GM12878 (cell line): ENCODE data around the gene F2. TPM values are rescaled to one million over a fixed set of nuclear protein-coding genes. Genes with fewer than 3 reads are reported as not detected.

ENCODE experiments used
- ATAC-seq: fragments of 200-7000 bp; cut with Tn5 transposase; 3 replicates; pipeline ENCODE4 v1.9.1; 2020; ENCODE audit warnings: mild to moderate bottlenecking, moderate library complexity
- BruUV-seq: library from RNA; stranded (reverse); fragments of 400-500 nt; replicated peaks from 2 replicates; lab custom pipeline; 2021; lab: Mats Ljungman, UMichigan
- CTCF ChIA-PET: fragments of 300-600 bp; sonication (Branson Sonifier 250); formaldehyde crosslinking; extraction: SDS; loops from one replicate; lab custom pipeline; 2021; ENCODE audit warnings: inconsistent platforms; lab: Yijun Ruan, JAX
- POLR2A ChIA-PET: fragments of 350-600 bp; formaldehyde crosslinking; extraction: SDS; loops from one replicate; lab custom pipeline; 2021; ENCODE audit warnings: inconsistent platforms; lab: Charles Lee
- RAD21 ChIA-PET: fragments of 300-600 bp; sonication (Branson Sonifier 250); formaldehyde crosslinking; loops from one replicate; lab custom pipeline; 2023; ENCODE audit warnings: antibody characterized with exemption; ENCODE audit not compliant: unreplicated experiment; lab: Charles Lee
- SMC1A ChIA-PET: fragments of 300-600 bp; sonication (Branson Sonifier 250); formaldehyde crosslinking; loops from one replicate; lab custom pipeline; 2023; ENCODE audit not compliant: unreplicated experiment, uncharacterized antibody; lab: Charles Lee
- DNase-seq: peaks from one replicate; pipeline ENCODE4 v3.0.0-alpha.2; 2011; ENCODE audit warnings: low read depth, low spot score
- FAIRE-seq: peaks from 3 replicates; lab custom pipeline; 2011; peaks lifted over from hg19 to GRCh38; lab: Jason Lieb, UNC
- H2AFZ ChIP-seq: 2 replicates; pipeline ENCODE4 v1.6.0; 2011; ENCODE audit warnings: low read depth, low read length, control low read depth; ENCODE audit not compliant: control insufficient read depth
- H3K27ac ChIP-seq: 2 replicates; pipeline ENCODE4 v1.5.1; 2011; ENCODE audit warnings: control low read depth; ENCODE audit not compliant: control insufficient read depth, insufficient read depth
- H3K27me3 ChIP-seq, 2 experiments: replicated peaks in 1 of 2; 2 replicates each; pipeline versions ENCODE4 v1.6.0 to v1.6.1; 2011; ENCODE audit warnings: low read length in 1 of 2; ENCODE audit not compliant: control insufficient read depth in 2 of 2, insufficient read depth in 2 of 2
- H3K36me3 ChIP-seq, 2 experiments: 2 replicates each; pipeline ENCODE4 v1.5.1; 2011; ENCODE audit warnings: low read length in 1 of 2; ENCODE audit not compliant: control insufficient read depth in 2 of 2, insufficient read depth in 2 of 2
- H3K4me1 ChIP-seq: 2 replicates; pipeline ENCODE4 v1.6.1; 2011; ENCODE audit warnings: mild to moderate bottlenecking, low read length, moderate library complexity, mixed read lengths; ENCODE audit not compliant: control insufficient read depth, insufficient read depth
- H3K4me2 ChIP-seq: 2 replicates; pipeline ENCODE4 v1.6.0; 2011; ENCODE audit warnings: control low read depth; ENCODE audit not compliant: control insufficient read depth, insufficient read depth
- H3K4me3 ChIP-seq: fragments of 200-600 bp; sonication (generic); 2 replicates; pipeline ENCODE4 v1.5.1; 2016
- H3K79me2 ChIP-seq: 2 replicates; pipeline ENCODE4 v1.6.0; 2011; ENCODE audit warnings: low read length; ENCODE audit not compliant: control insufficient read depth, insufficient read depth
- H3K9ac ChIP-seq: 2 replicates; pipeline ENCODE4 v1.8.0; 2011; ENCODE audit warnings: low read length, control low read depth, mixed read lengths; ENCODE audit not compliant: control insufficient read depth, insufficient read depth
- H3K9me3 ChIP-seq: replicated peaks from 3 replicates; pipeline ENCODE4 v1.5.1; 2011; ENCODE audit warnings: mild to moderate bottlenecking, low read length; ENCODE audit not compliant: control insufficient read depth, insufficient read depth
- H4K20me1 ChIP-seq: 2 replicates; pipeline ENCODE4 v1.6.0; 2011; ENCODE audit not compliant: control insufficient read depth, insufficient read depth
- ATF2 ChIP-seq: IDR thresholded peaks from 2 replicates; pipeline ENCODE4 v1.6.1; 2012; ENCODE audit warnings: low read length, inconsistent platforms
- CEBPZ ChIP-seq: fragments of 150-350 bp; IDR thresholded peaks from 2 replicates; pipeline ENCODE4 v1.6.1; 2016; ENCODE audit warnings: low read depth, low read length
- HDAC2 ChIP-seq: fragments of 200-600 bp; sonication (generic); IDR thresholded peaks from 2 replicates; pipeline ENCODE4 v1.6.1; 2017
- MEF2B ChIP-seq: fragments of 450-650 bp; IDR thresholded peaks from 2 replicates; pipeline ENCODE4 v1.6.1; 2018; ENCODE audit warnings: mild to moderate bottlenecking, moderate library complexity; ENCODE audit not compliant: partially characterized antibody, poor library complexity, severe bottlenecking
- NFYB ChIP-seq: IDR thresholded peaks from 2 replicates; pipeline ENCODE4 v1.6.1; 2011; ENCODE audit warnings: low read depth, mild to moderate bottlenecking, low read length, improper control_type of control experiment, moderate library complexity; ENCODE audit not compliant: insufficient read depth
- RAD21 ChIP-seq: IDR thresholded peaks from 2 replicates; pipeline ENCODE4 v1.6.1; 2011; ENCODE audit warnings: mild to moderate bottlenecking, low read depth, low read length, moderate library complexity; ENCODE audit not compliant: insufficient read depth
- TARDBP ChIP-seq: IDR thresholded peaks from 2 replicates; pipeline ENCODE4 v1.6.1; 2016; ENCODE audit warnings: borderline replicate concordance
- USF2 ChIP-seq: IDR thresholded peaks from 2 replicates; pipeline ENCODE4 v1.6.1; 2011; ENCODE audit warnings: low read depth, low read length, improper control_type of control experiment, borderline replicate concordance
- WGBS: methylation state at CpG from one replicate; pipeline ENCODE4 v1.1.6; 2016; ENCODE audit warnings: low lambda C conversion rate; ENCODE audit not compliant: insufficient replicate concordance, insufficient coverage; ENCODE audit errors: missing lambda C conversion rate; 5-methylcytosine and 5-hydroxymethylcytosine counted together
- in situ Hi-C: fragments of 300-500 bp; cut with MboI; formaldehyde crosslinking; loops from 9 replicates; pipeline ENCODE4 v1.14.3; 2018; ENCODE audit warnings: mixed read lengths
- intact Hi-C: fragments of 100-400 bp; cut with micrococcal nuclease; formaldehyde crosslinking; loops from one replicate; pipeline ENCODE4 v1.14.2; 2022; ENCODE audit not compliant: unreplicated experiment
- polyA plus RNA-seq, 11 experiments: library from polyadenylated mRNA; depleted of rRNA in 4 of 11; unstranded in 6 of 11; stranded (reverse) in 5 of 11; fragments of >200 nt; fragmentation: Nextera tagmentation in 4 of 11; fragmentation: Illumina TruSeq in 1 of 11; extraction: Ambion mirVana in 4 of 11; extraction: Trizol in 1 of 11; gene quantifications; 1 replicate in 1 of 11; 2 replicates in 10 of 11; pipeline versions ENCODE4 v1.2.1 to v1.2.3, GENCODE V29; 2011 to 2016; ENCODE audit warnings: inconsistent platforms in 2 of 11, missing spikeins in 2 of 11, low read depth in 1 of 11
- total RNA-seq, 4 experiments: library from RNA; depleted of rRNA in 3 of 4; stranded (reverse); fragments of >200 nt in 3 of 4; fragmentation: Illumina TruSeq in 1 of 4; extraction: Trizol in 1 of 4; gene quantifications; 2 replicates each; pipeline versions ENCODE4 v1.2.1 to v1.2.3, GENCODE V29; 2013 to 2021

The F2 gene
- total and polyA plus RNA-seq, 10 of the 15 experiments (the other 5 are each of a cell fraction or from before 2014, with no cell fraction given), result 0.23 to 0.72 TPM; not detected in 8

GRCh38 chr11:46680164-46680760 is 38.8 kb upstream of the F2 start (continued):
- TF ChIP-seq NFYB (no peak), RAD21 (no peak)

GRCh38 chr11:46680815-46681214 is 38.2 kb upstream of the F2 start:
- Histone ChIP-seq H3K36me3 (peaks cover 3 to 25% of the 10 kb centered on the region in 2 experiments; a peak in 3 of 4 replicates), H3K79me2 (no peaks in the 10 kb centered on the region), H3K4me2 (no peak overlapping the region), H2AFZ (no peak overlapping the region), H3K27me3 (no peaks in the 10 kb centered on the region), H3K27ac (no peak overlapping the region), H4K20me1 (no peaks in the 10 kb centered on the region), H3K9me3 (no peaks in the 10 kb centered on the region), H3K4me1 (no peaks in the 10 kb centered on the region), H3K4me3 (no peak overlapping the region), H3K9ac (no peak overlapping the region)
- intact Hi-C loops, result no loop called here
- no peak for ATAC-seq
- no TSS peak for BruUV-seq
- POLR2A ChIA-PET, result interaction anchor here (0.6 to 1.2 kb wide), 2 partner anchors 10 to 826 kb away, joined by 3 to 6 read pairs; no protein-coding TSS in a partner anchor
- no peak for DNase-seq
- SMC1A ChIA-PET, result no interaction called here
- 96% methylated on average over 22 of the region's 22 CpGs for WGBS
- CTCF ChIA-PET, result no interaction called here
- RAD21 ChIA-PET, result no interaction called here
- in situ Hi-C loops, result no loop called here
- no peak for FAIRE-seq
- no peak for TF ChIP-seq TARDBP
- no peak for TF ChIP-seq MEF2B
- TF ChIP-seq USF2, result no peak
- no peak for TF ChIP-seq CEBPZ
- no peak for TF ChIP-seq HDAC2
- TF ChIP-seq ATF2, result no peak
